HG03342 (cell line): ENCODE results near the gene BMPR1A.

Source experiments
- ATAC-seq: cut with Tn5 transposase; IDR thresholded peaks from one replicate; pipeline ENCODE4 v1.9.1; 2021; ENCODE audit warnings: mild to moderate bottlenecking, moderate library complexity; ENCODE audit not compliant: unreplicated experiment

BMPR1A gene

DNA sequence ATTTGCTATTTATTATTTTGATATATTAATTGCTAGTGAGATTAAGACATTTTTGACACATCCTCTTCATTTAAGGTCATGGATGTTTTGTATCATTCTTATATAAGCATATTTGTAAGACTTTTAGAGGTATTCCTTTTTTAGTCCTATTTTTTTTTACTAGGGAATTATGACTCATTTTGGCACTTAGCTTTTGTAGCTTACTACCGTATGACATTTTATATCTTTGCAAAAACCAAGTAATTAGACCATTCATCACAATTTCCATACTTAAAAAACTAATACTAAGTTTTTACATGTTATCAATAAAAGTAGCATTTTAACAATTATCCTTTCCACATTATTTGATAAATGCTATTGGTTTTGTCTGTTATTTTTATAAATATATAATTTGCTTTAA is 41.6 kb downstream of the BMPR1A start:
- no peak for ATAC-seq

DNA sequence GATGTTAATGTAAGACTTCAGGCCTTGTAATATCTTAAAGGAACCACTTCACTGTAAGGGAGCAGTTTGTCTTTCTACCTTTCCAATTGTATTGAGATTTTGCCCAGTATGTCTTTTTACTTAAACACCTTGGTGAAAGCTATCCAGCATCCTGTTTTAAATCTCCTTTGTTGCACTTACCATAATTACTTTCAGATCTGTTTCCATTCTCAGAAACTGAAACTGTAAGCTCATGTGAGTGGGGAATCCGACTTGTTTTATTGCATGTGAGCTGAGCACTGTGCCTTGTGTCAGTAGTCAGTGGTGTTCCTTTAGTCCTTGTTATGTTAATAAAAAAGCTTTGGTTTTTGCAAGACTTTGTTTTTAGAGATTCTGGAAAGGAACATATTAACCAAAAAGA is 42.2 kb downstream of the BMPR1A start:
- peak; percentile 76 for ATAC-seq

DNA sequence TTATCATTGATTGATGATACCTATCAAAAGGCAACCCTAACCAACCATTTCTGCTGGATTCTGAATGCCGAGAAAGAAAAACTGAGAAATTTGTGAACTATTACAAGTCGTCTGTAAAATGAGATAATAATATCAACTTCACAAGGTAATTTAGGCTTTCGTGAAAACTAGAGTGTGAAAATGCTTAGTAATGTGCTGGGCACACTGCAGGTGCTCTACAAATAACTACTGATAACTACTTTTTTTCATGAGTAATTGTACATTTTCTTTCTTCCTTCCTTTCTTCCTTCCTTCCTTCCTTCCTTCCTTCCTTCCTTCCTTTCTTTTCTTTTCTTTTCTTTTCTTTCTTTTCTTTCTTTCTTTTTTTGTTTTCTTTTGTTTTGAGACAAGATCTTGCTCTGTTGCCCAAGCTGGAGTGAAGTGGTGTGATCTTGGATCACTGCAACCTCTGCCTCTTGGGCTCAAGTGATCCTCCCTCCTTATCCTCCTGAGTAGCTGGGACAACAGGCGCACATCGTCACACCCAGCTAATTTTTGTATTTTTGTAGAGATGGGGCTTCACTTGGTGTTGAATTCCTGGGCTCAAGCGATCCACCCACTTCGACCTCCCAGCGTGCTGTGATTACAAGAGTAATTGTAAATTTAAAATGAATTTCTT is 42.9 kb downstream of the BMPR1A start:
- no peak for ATAC-seq

DNA sequence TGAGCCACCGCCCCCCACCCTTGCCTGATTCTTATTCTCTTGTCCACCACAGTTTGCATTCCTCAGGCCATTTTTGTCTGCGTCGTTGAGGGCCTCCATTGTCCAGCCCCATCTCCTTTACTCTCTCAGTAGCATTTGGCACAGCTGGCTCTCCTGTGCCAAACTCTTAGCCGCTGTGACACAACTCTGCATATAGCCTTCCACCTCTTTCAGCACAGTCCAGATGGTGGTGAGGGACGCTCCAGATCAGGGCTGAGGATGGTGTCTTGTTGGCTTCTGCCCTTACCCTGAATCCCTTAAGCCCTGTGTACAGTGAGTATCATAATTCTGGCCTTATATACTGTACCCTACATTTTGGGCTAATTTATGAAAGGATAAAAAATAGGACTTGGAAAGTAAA is 45.6 kb downstream of the BMPR1A start:
- no peak for ATAC-seq

DNA sequence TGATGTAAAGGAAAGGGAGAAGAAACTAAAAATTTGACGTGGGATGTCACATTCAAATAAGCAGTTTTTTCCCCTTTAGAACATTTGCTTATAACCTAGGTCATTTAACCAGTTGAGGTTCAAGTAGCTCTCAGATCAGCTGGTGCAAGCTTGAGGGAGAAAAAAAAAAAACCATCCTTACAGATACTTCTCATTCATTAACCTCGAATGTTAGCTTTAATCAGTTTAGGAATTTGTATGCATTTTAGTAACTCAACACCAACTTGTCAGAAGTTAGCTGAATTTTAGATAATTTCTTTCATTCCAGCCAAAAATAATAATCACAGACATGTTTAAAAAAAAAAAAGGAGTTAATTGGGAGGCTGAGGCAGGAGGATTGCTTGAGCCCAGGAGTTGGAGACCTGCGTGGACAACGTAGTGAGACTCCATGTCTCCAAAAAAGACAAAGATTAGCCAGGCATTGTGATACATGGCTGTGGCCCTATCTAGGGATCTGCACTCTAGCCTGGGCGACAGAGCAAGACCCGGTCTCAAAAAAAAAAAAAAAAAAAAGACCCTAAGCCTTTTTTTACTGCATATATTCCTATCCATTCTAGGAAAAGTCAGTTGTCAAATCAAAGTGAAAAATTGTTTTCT is 46.2 kb downstream of the BMPR1A start:
- no peak for ATAC-seq

DNA sequence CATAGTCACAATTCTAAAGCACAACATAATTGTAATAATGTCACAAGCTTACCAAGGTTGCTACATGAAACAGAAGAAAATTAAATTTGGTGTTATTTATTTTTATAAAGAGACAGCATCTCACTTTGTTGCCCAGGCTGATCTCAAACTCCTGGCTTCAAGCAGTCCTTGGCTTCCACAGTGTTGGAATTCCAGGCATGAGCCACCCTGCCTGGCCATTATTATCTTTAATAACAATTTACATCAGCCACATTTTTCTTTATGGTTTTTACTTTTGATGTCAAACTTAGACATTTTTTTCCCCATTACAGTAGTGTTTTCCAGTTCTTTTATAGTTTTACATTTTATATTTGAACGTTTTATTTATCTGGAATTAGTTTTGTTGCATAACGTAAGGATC is 46.7 kb downstream of the BMPR1A start:
- no peak for ATAC-seq

DNA sequence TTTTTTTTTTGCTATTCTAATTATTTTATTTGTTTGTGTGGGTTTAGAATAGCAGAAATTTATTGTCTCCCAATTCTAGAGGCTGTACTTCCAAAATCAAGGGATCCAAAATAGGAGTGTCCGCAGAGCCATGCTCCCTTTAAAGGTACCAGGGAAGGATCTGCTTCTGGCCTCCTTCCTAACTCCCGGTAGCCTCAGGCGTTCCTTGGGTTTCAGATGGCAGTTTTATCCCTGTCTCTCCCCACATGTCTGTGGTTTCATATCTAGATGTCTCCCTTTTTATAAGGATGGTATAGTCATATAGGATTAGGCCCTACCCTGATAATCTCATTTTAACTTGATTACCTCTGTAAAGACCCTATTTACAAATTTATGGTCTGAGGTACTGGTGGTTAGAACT is 48.4 kb downstream of the BMPR1A start:
- no peak for ATAC-seq

DNA sequence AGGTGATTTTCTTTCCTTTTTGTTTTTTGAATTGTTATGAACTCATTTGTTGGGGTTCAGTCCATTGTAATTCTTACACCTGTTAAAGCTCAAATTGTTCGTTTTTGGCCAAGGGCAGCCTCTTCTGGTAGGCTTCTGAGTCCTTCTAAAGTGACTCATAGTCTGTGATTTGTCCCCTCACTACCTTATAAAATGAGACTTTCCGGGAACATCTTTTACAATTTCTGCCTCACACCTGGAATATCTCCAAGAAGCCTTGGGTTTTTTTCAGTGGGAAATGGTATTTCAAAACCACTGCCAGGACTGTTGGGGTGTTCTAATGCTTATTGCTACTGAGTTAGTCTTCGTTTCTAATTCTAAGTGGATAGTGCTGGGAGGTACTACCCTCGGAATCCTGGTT is 56.7 kb downstream of the BMPR1A start:
- ATAC-seq = no peak

DNA sequence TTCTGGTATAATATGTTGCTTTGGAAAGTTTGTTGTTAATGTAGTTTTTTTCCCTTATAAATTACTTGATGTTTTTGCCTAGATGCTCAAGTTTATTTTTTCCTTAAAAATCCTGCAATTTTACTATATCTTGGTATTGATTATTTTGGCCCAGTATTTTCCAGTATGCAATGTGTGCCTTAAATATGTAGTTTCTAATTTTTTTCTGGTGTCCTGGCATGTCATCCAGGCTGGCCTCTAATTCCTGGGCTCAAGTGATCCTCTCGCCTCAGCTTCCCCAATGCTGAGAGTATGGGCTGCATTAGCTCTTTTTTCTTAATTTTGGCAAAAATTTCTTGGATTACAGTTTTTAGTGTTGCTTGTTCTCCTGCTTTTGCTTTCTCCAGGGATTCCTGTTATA is 57.6 kb downstream of the BMPR1A start:
- no peak for ATAC-seq

DNA sequence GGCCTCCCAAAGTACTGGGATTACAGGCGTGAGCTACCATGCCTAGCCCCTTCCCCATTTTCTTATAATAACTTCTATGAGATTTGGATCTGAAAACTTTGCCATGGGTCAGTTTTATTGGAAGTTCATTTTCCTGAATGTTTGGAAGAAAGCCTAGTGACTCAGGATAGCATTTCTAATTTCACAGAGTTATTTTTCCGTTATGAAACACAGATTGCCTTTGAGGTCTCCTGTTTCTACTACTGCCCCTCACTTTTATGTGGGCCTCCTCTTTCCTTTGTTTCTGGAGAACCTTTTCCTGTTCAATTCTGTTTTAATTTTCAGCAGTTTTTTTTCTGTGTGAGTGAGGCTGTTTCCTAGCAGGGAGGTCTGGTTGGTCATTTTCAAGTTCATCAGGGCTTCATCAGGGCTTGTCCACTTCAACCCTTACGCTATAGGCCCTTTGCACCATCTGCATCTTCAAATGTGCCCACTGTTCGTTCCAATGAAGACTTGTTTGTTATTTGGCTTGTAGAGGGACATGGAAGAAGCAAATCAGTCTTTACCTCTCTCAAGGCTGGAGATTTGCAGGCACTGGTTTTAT is 58.7 kb downstream of the BMPR1A start:
- no peak for ATAC-seq

DNA sequence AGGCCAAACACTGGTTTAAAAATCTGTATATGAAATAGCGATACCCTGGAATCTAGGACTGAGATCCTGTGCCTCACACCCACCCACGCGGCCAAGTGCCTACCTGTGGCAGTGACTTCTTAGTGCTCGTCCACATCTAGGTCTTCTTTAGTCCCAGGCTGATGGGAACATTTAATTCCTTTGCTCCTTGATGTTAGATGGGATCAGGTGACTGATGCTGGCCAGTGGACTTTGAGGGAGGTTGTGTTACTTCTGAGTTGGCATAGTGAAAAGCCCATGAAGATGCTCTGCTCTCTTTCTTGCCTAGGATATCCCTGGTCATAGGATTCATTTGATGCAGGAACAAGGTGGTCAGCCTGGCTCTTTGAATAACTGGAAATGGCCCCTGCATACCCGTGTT is 59.2 kb downstream of the BMPR1A start:
- no peak for ATAC-seq

DNA sequence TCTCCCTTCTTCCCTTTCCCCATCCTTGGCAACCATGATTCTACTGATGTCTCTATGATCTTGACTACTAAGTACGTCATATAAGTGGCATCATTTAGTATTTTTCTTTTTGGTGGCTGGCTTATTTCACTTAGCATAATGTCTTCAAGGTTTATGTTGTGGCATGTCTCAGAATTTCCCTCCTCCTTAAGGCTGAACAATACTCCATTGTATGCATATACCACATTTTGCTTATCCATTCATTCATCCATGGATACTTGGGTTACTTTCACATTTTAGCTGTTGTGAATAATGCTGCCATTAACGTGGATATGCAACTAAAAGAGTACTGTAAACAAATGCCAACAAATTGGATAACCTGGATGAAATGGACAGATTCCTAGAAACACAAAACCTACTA is 60.8 kb downstream of the BMPR1A start:
- no peak for ATAC-seq

DNA sequence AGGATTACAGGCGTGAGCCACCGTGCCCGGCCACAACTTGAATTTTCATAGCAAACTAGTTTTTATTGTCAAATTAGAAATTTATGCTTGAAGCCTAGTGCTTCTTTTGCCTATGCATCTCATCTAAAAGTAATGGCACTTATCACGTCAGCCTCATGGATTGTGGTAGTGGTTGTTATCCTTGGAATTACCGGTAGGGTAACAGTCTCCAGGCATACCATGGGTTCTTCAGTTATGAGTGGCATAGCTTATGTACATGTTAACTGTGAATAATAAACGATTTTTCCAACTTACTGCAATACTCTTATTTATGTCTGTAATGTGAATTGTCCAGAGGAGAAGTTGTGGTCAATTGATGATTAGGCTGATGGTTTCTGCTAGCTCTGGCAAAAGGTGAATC is 63.1 kb downstream of the BMPR1A start:
- ATAC-seq = no peak

DNA sequence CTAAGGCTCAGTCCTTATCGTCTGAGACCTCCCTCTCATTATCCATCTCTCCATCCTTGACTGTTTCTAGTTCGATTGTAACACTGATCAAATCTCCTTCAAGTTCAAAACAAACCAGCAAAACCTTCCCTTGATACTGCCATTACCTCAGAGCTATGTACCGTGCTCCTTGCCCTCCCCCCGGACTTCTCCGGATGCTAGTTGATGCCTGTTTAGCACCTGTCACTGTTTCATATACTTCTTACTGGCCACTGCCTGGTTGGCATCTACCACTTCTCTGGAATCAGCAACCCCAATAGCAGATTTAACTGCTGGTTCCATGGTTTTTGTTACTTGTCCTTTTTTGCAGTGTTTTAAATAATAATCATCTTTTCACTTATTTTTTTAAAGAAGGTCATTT is 64.1 kb downstream of the BMPR1A start:
- no peak for ATAC-seq

DNA sequence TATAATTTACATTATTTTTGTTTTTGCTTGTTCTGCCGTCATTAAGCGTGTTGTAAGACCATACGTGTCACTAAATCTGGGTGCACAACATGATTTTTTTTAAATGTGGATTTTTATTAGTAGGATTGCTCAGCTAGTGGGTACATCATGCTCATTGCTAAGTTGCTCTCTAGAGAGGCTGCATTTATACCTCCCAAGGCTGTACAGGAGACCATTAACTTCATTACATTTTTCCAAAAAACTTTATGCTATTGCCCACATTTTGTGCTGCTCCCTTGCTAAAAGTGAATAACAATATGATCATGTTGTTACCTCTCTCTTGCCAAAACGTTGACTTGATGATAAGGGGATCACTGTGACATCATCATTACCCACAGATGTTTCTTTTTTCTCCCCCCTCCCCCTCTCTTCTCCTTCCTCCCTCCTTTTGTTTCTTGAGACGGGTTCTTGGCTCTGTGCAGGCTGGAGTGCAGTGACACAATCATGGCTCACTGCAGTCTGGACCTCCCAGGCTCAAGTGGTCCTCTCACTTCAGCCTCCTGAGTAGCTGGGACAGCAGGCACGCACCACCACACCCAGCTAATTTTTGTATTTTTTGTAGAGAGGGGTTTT is 65.1 kb downstream of the BMPR1A start:
- ATAC-seq = no peak

DNA sequence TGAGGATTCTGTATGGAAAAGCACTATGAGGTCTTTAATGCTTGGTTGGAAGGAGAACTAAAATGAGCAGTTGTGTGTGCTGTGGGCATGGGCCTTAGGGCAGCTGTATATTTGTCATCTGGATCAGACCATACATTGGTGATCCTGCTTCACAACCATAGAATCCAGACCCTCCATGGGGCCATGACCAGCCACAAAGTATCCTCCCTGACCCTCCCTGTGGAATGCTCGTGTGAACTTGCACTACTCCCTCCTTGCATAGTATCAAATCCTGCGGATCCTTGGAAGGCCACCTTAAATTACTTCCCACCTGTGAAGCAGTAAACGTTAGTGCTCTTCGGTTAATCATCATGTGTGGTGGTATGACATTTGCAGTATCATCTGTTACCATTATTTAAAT is 67.1 kb downstream of the BMPR1A start:
- no peak for ATAC-seq

DNA sequence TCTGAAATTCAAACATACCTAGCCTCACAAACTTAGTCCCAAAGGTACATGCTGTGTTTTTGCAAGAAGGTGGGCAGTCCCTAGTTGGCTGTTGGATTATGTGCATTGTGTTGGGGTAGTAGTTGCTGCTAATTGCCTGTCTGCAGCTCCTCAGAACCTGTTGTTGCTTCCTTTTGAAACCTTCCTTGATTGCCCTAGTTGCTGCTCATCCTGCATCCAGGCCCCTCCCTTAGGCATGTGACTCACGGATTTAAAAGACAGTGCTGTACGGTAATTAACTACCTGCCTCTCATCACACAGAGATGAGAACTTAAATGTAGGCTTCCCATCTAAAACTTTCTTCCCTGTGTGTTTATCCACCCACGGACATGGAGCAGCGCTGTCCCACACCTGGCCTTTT is 67.7 kb downstream of the BMPR1A start:
- no peak for ATAC-seq

DNA sequence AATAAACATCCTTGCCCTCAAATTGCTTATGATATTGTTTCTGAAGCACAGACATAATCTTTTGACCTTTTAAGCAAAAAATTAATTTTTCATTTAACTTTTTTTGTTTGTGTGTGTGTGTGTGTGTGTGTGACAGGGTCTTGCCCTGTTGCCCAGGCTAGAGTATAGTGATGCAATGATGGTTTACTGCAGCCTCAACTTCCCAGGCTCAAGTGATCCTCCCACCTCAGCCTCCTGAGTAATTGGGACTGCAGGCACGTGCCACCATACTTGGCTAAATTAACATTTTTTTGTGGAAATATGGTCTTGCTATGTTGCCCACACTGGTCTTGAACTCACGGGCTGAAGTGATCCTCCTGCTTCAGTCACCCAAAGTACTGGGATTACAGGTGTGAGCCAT is 68.9 kb downstream of the BMPR1A start:
- ATAC-seq = no peak

DNA sequence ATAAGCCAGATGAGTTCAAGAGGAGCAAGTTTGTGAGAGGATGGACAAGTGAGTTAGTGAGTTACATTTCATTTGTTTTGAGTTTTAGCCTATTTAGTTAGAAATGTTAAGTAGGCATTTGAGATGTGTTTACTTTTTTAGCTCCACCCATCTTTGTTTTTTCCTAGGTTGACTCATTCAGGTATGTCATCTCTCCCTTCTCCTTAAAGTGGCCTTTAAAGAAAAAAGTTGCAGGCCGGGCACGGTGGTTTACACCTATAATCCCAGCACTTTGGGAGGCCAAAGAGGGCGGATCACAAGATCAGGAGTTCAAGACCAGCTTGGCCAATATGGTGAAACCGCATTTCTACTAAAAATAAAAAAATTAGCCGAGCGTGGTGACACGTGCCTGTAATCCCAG is 71.2 kb downstream of the BMPR1A start:
- ATAC-seq = no peak

DNA sequence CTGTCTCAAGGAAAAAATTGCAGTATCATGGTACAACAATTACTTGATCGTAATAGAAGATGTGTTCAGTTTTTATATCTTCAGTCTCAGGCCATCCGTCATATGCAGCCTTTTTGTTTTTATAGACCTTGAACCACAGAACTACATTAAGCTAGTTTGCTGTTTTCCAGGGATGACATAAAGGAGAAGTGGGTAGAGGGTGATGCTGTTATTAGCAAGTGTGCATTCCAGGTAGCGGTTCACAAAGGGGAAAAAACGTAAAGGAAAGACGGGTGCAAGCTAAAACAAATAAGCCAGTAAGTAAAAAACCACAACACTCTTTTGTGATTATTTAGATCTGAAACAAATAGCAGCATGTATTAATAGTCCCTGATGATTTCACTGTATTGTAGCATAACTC is 71.7 kb downstream of the BMPR1A start:
- no peak for ATAC-seq

DNA sequence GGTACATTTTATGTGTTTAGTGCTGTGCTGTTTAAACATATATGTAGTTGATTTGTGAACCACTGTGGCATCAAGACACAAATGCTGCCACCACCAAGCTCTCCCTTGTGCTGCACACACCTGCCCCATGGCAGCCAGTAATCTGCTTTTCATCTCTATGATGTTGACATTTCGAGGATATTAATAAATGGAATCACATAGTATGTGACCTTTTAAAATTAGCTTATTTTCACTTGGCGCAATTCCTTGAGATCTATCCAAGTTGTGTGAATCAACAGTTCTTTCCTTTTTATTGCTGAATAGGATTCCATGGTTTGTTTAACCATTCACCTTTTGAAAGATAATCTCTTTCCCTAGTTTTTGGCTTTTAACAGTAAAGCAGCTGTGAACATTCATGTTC is 73.1 kb downstream of the BMPR1A start:
- ATAC-seq = no peak

DNA sequence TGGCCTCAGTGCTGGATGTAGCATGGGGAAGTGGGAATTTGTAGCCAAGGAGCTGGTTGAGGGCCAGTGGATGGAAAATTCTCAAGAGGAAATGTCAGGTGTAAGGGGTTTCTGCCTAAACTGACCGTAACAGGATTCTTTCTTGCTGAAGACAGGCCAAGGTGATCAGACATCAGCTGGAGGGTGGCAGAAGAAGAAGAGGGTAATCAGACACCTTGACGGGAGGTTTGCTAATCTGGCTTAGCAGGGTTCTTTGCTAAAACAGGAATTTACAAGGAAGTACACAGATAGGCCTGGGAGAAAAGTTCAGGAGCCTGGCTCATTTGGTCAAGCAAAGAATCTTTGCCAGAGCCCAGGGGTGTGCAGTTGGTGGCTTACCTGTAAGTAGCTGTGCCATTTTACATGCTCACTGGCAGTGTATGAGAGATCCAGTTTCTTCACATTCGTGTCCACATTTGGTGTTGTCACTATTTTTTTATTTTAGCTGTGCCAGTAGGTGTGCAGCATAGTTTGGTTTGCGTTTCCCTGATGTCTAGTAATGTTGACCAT is 73.7 kb downstream of the BMPR1A start:
- no peak for ATAC-seq
